HEK293 (cell line): ENCODE measurements around the gene CAMK2G.

Source experiments
- CTCF ChIA-PET: fragments of 350-600 bp; formaldehyde crosslinking; extraction: SDS; loops from one replicate; lab custom pipeline; 2021; ENCODE audit warnings: antibody characterized with exemption; lab: Yijun Ruan, JAX
- POLR2A ChIA-PET: fragments of 300-600 bp; formaldehyde crosslinking; extraction: SDS; loops from one replicate; lab custom pipeline; 2020; ENCODE audit warnings: antibody characterized with exemption, inconsistent platforms; lab: Yijun Ruan, JAX
- H3K27ac ChIP-seq: fragments of 200-500 bp; sonication (Bioruptor generic); 2 replicates; pipeline ENCODE4 v1.5.1; 2014; ENCODE audit warnings: low read depth, low read length, control low read depth, inconsistent platforms; ENCODE audit errors: extremely low read depth
- H3K36me3 ChIP-seq, 2 experiments: fragments of 200-500 bp in 1 of 2; sonication (Bioruptor generic) in 1 of 2; 1 replicate in 1 of 2; 2 replicates in 1 of 2; pipeline ENCODE4 v1.5.1; 2014 to 2017; ENCODE audit warnings: inconsistent platforms in 2 of 2, low read length in 2 of 2; ENCODE audit not compliant: control insufficient read depth in 2 of 2, insufficient read depth in 1 of 2
- H3K4me1 ChIP-seq: fragments of 200-500 bp; sonication (Bioruptor generic); 2 replicates; pipeline ENCODE4 v1.5.1; 2014; ENCODE audit warnings: mild to moderate bottlenecking, low read length, inconsistent platforms; ENCODE audit not compliant: control insufficient read depth, insufficient read depth
- H3K4me3 ChIP-seq: 2 replicates; pipeline ENCODE4 v1.5.1; 2011; ENCODE audit warnings: low read depth, mild to moderate bottlenecking, control low read depth, low read length, moderate library complexity
- H3K9me3 ChIP-seq: fragments of 200-500 bp; sonication (Bioruptor generic); 2 replicates; pipeline ENCODE4 v1.5.1; 2014; ENCODE audit warnings: low read depth, low read length, inconsistent platforms; ENCODE audit not compliant: control insufficient read depth, insufficient read depth
- FEZF1 ChIP-seq: fragments of 450-650 bp; formaldehyde crosslinking; IDR thresholded peaks from 2 replicates; pipeline ENCODE4 v1.5.1; 2016; ENCODE audit warnings: missing biosample characterization, missing genetic modification characterization
- PRDM4 ChIP-seq: fragments of 450-650 bp; formaldehyde crosslinking; IDR thresholded peaks from 2 replicates; pipeline ENCODE4 v1.5.1; 2017; ENCODE audit warnings: missing biosample characterization, missing genetic modification characterization
- SP7 ChIP-seq: fragments of 450-650 bp; formaldehyde crosslinking; IDR thresholded peaks from 2 replicates; pipeline ENCODE4 v1.5.1; 2016; ENCODE audit warnings: missing biosample characterization, missing genetic modification characterization
- YY1 ChIP-seq: fragments of 450-650 bp; formaldehyde crosslinking; IDR thresholded peaks from 2 replicates; pipeline ENCODE4 v1.5.1; 2018; ENCODE audit warnings: missing biosample characterization, missing genetic modification characterization
- ZBTB49 ChIP-seq: fragments of 450-650 bp; formaldehyde crosslinking; IDR thresholded peaks from 2 replicates; pipeline ENCODE4 v1.5.1; 2016; ENCODE audit warnings: missing biosample characterization, missing genetic modification characterization, low read depth
- ZFP37 ChIP-seq: fragments of 450-650 bp; formaldehyde crosslinking; IDR thresholded peaks from 2 replicates; pipeline ENCODE4 v1.5.1; 2016; ENCODE audit warnings: missing biosample characterization, missing genetic modification characterization
- ZNF133 ChIP-seq: fragments of 450-650 bp; formaldehyde crosslinking; IDR thresholded peaks from 2 replicates; pipeline ENCODE4 v1.5.1; 2016; ENCODE audit warnings: missing biosample characterization, missing genetic modification characterization
- ZNF157 ChIP-seq: fragments of 450-650 bp; formaldehyde crosslinking; IDR thresholded peaks from 2 replicates; pipeline ENCODE4 v1.5.1; 2016; ENCODE audit warnings: missing biosample characterization, missing genetic modification characterization
- ZNF175 ChIP-seq: fragments of 450-650 bp; formaldehyde crosslinking; IDR thresholded peaks from 2 replicates; pipeline ENCODE4 v1.5.1; 2016; ENCODE audit warnings: missing biosample characterization, missing genetic modification characterization
- ZNF19 ChIP-seq: fragments of 450-650 bp; formaldehyde crosslinking; IDR thresholded peaks from 2 replicates; pipeline ENCODE4; 2016; ENCODE audit warnings: missing biosample characterization, missing genetic modification characterization, low read depth
- ZNF202 ChIP-seq: fragments of 450-650 bp; formaldehyde crosslinking; IDR thresholded peaks from 2 replicates; pipeline ENCODE4 v1.5.1; 2016; ENCODE audit warnings: missing biosample characterization, missing genetic modification characterization, borderline replicate concordance
- ZNF354C ChIP-seq: fragments of 450-650 bp; formaldehyde crosslinking; IDR thresholded peaks from 2 replicates; pipeline ENCODE4 v1.5.1; 2016; ENCODE audit warnings: missing biosample characterization, missing genetic modification characterization, low read depth, borderline replicate concordance
- ZNF426 ChIP-seq: fragments of 450-650 bp; formaldehyde crosslinking; IDR thresholded peaks from 2 replicates; pipeline ENCODE4 v1.5.1; 2017; ENCODE audit warnings: missing biosample characterization, missing genetic modification characterization, mild to moderate bottlenecking, inconsistent platforms, moderate library complexity
- ZNF48 ChIP-seq: fragments of 450-650 bp; formaldehyde crosslinking; IDR thresholded peaks from 2 replicates; pipeline ENCODE4 v1.5.1; 2016; ENCODE audit warnings: missing biosample characterization, missing genetic modification characterization
- ZNF510 ChIP-seq: fragments of 450-650 bp; formaldehyde crosslinking; IDR thresholded peaks from 2 replicates; pipeline ENCODE4 v1.5.1; 2018; ENCODE audit warnings: mild to moderate bottlenecking, missing genetic modification characterization, missing biosample characterization; ENCODE audit not compliant: insufficient replicate concordance
- ZNF514 ChIP-seq: fragments of 450-650 bp; formaldehyde crosslinking; IDR thresholded peaks from 2 replicates; pipeline ENCODE4 v1.5.1; 2016; ENCODE audit warnings: missing biosample characterization, missing genetic modification characterization
- ZNF521 ChIP-seq: fragments of 450-650 bp; formaldehyde crosslinking; IDR thresholded peaks from 2 replicates; pipeline ENCODE4 v1.5.1; 2017; ENCODE audit warnings: missing biosample characterization, mild to moderate bottlenecking, missing genetic modification characterization
- ZNF530 ChIP-seq: fragments of 450-650 bp; formaldehyde crosslinking; IDR thresholded peaks from 2 replicates; pipeline ENCODE4 v1.5.1; 2016; ENCODE audit warnings: low read depth, missing biosample characterization, missing genetic modification characterization
- ZNF555 ChIP-seq: fragments of 450-650 bp; formaldehyde crosslinking; conservative IDR thresholded peaks from 2 replicates; pipeline ENCODE4 v1.5.1; 2017; ENCODE audit warnings: missing biosample characterization, mild to moderate bottlenecking, missing genetic modification characterization, inconsistent platforms
- ZNF561 ChIP-seq: fragments of 450-650 bp; IDR thresholded peaks from 2 replicates; pipeline ENCODE4 v1.5.1; 2018; ENCODE audit warnings: missing biosample characterization, missing genetic modification characterization, borderline replicate concordance
- TF ChIP-seq, protein P1 (sequence below): fragments of 450-650 bp; formaldehyde crosslinking; IDR thresholded peaks from 2 replicates; pipeline ENCODE4; 2016; ENCODE audit warnings: missing biosample characterization, missing genetic modification characterization
- TF ChIP-seq, protein P2 (sequence below): fragments of 450-650 bp; formaldehyde crosslinking; IDR thresholded peaks from 2 replicates; pipeline ENCODE4 v1.5.1; 2016; ENCODE audit warnings: missing biosample characterization, missing genetic modification characterization
- TF ChIP-seq, protein P3 (sequence below): fragments of 450-650 bp; formaldehyde crosslinking; IDR thresholded peaks from 2 replicates; pipeline ENCODE4 v1.5.1; 2016; ENCODE audit warnings: missing biosample characterization, missing genetic modification characterization
- TF ChIP-seq, protein P4 (sequence below): fragments of 450-650 bp; formaldehyde crosslinking; IDR thresholded peaks from 2 replicates; pipeline ENCODE4 v1.5.1; 2016; ENCODE audit warnings: missing biosample characterization, missing genetic modification characterization

CAMK2G gene

GRCh38 chr10:73850211-73850610 lies 24.1 kb downstream of the CAMK2G start (continued):
- TF ChIP-seq, protein P1, sequence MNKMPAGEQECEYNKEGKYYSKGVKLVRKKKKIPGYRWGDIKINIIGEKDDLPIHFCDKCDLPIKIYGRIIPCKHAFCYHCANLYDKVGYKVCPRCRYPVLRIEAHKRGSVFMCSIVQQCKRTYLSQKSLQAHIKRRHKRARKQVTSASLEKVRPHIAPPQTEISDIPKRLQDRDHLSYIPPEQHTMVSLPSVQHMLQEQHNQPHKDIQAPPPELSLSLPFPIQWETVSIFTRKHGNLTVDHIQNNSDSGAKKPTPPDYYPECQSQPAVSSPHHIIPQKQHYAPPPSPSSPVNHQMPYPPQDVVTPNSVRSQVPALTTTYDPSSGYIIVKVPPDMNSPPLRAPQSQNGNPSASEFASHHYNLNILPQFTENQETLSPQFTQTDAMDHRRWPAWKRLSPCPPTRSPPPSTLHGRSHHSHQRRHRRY (tag by site-specific recombination), result no peak
- TF ChIP-seq FEZF1 (tag by site-specific recombination) (no peak), ZNF354C (tag by site-specific recombination) (no peak), ZFP37 (tag by site-specific recombination) (no peak), ZNF19 (tag by site-specific recombination) (no peak), ZNF175 (no peak), YY1 (tag by site-specific recombination) (no peak)
- TF ChIP-seq, protein P2, sequence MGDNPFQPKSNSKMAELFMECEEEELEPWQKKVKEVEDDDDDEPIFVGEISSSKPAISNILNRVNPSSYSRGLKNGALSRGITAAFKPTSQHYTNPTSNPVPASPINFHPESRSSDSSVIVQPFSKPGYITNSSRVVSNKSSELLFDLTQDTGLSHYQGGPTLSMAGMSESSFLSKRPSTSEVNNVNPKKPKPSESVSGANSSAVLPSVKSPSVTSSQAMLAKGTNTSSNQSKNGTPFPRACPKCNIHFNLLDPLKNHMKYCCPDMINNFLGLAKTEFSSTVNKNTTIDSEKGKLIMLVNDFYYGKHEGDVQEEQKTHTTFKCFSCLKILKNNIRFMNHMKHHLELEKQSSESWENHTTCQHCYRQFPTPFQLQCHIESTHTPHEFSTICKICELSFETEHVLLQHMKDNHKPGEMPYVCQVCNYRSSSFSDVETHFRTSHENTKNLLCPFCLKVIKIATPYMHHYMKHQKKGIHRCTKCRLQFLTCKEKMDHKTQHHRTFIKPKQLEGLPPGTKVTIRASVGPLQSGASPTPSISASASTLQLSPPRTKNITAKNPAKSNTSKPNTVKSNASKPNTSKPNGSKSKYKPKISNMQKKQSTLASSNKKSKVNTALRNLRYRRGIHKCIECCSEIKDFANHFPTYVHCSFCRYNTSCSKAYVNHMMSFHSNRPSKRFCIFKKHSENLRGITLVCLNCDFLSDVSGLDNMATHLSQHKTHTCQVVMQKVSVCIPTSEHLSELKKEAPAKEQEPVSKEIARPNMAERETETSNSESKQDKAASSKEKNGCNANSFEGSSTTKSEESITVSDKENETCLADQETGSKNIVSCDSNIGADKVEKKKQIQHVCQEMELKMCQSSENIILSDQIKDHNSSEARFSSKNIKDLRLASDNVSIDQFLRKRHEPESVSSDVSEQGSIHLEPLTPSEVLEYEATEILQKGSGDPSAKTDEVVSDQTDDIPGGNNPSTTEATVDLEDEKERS (tag by site-specific recombination), result no peak
- TF ChIP-seq, all 188 proteins: peak for 0

- POLR2A ChIA-PET, result interaction anchor here (0.6 to 2.1 kb wide), 2 partner anchors 31 to 219 kb away, joined by 4 to 9 read pairs; no protein-coding TSS in a partner anchor
- H3K27ac ChIP-seq, result no peak overlapping the region
- TF ChIP-seq ZNF426 (tag by site-specific recombination) (no peak), ZNF157 (tag by site-specific recombination) (no peak), ZNF514 (tag by site-specific recombination) (no peak), ZNF555 (tag by site-specific recombination) (no peak), ZNF561 (tag by site-specific recombination) (no peak), ZNF510 (tag by site-specific recombination) (no peak), ZNF48 (tag by site-specific recombination) (no peak), ZNF202 (tag by site-specific recombination) (no peak), SP7 (tag by site-specific recombination) (0 out of 2 replicates have a peak, but pooled peaks have one; percentile 15), ZFP37 (tag by site-specific recombination) (no peak), ZNF530 (tag by site-specific recombination) (no peak), ZNF521 (no peak), PRDM4 (tag by site-specific recombination) (no peak), ZNF133 (tag by site-specific recombination) (no peak), YY1 (tag by site-specific recombination) (no peak), ZBTB49 (tag by site-specific recombination) (no peak)
- TF ChIP-seq, protein P3, sequence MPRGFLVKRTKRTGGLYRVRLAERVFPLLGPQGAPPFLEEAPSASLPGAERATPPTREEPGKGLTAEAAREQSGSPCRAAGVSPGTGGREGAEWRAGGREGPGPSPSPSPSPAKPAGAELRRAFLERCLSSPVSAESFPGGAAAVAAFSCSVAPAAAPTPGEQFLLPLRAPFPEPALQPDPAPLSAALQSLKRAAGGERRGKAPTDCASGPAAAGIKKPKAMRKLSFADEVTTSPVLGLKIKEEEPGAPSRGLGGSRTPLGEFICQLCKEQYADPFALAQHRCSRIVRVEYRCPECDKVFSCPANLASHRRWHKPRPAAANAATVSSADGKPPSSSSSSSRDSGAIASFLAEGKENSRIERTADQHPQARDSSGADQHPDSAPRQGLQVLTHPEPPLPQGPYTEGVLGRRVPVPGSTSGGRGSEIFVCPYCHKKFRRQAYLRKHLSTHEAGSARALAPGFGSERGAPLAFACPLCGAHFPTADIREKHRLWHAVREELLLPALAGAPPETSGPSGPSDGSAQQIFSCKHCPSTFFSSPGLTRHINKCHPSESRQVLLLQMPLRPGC, result no peak
- TF ChIP-seq, protein P4, sequence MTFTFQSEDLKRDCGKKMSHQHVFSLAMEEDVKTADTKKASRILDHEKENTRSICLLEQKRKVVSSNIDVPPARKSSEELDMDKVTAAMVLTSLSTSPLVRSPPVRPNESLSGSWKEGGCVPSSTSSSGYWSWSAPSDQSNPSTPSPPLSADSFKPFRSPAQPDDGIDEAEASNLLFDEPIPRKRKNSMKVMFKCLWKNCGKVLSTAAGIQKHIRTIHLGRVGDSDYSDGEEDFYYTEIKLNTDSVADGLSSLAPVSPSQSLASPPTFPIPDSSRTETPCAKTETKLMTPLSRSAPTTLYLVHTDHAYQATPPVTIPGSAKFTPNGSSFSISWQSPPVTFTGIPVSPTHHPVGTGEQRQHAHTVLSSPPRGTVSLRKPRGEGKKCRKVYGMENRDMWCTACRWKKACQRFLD (tag by site-specific recombination), result no peak
Observed at GRCh38 chr10:73848821-73849489, 25.4 kb downstream of the CAMK2G start.

More at GRCh38 chr10:73848821-73849489, 25.4 kb downstream of the CAMK2G start:
- Histone ChIP-seq H3K4me3 (no peak overlapping the region), H3K36me3 (peaks cover 7 to 64% of the 10 kb centered on the region in 2 experiments; a peak in 2 of 3 replicates), H3K4me1 (no peaks in the 10 kb centered on the region), H3K9me3 (no peaks in the 10 kb centered on the region)
- CTCF ChIA-PET, result interaction anchor here (0.5 to 12.7 kb wide), 29 partner anchors 9 to 265 kb away, joined by 3 to 267 read pairs (median 4); partner anchors contain the start of gene CAMK2G
